ENCODE measurements around the gene LLGL2.

The LLGL2 gene

GRCh38 chr17:75553295-75554110 is 28.0 kb downstream of the LLGL2 start:
- DNase-seq = no peak

- DNase-seq = no peak
Observed at GRCh38 chr17:75555679-75556153, 30.2 kb downstream of the LLGL2 start.

- DNase-seq = no peak
Observed at GRCh38 chr17:75557075-75557851, 31.8 kb downstream of the LLGL2 start.

- no peak for DNase-seq
Observed at GRCh38 chr17:75557852-75558665, 32.6 kb downstream of the LLGL2 start.

- no peak for DNase-seq
Observed at GRCh38 chr17:75558666-75559530, 33.4 kb downstream of the LLGL2 start.

- no peak for DNase-seq
Observed at GRCh38 chr17:75559958-75560533, 34.5 kb downstream of the LLGL2 start.

GRCh38 chr17:75561927-75562603 is 36.6 kb downstream of the LLGL2 start:
- DNase-seq = no peak

GRCh38 chr17:75563063-75563758 is 37.7 kb downstream of the LLGL2 start:
- no peak for DNase-seq

GRCh38 chr17:75564195-75564594 is 38.7 kb downstream of the LLGL2 start:
- DNase-seq = no peak

- DNase-seq = no peak
Observed at GRCh38 chr17:75565066-75565465, 39.6 kb downstream of the LLGL2 start.

- DNase-seq = no peak
Observed at GRCh38 chr17:75565618-75566017, 40.1 kb downstream of the LLGL2 start.

GRCh38 chr17:75566416-75566815 is 40.9 kb downstream of the LLGL2 start:
- DNase-seq = no peak

- no peak for DNase-seq
Observed at GRCh38 chr17:75566834-75567233, 41.3 kb downstream of the LLGL2 start.

GRCh38 chr17:75568412-75569255 is 43.1 kb downstream of the LLGL2 start:
- DNase-seq = no peak

- no peak for DNase-seq
Observed at GRCh38 chr17:75570034-75570676, 44.7 kb downstream of the LLGL2 start.

- no peak for DNase-seq
Observed at GRCh38 chr17:75570772-75571171, 45.3 kb downstream of the LLGL2 start.

GRCh38 chr17:75571197-75571884 is 45.8 kb downstream of the LLGL2 start:
- DNase-seq = no peak

GRCh38 chr17:75571885-75572215 is 46.4 kb downstream of the LLGL2 start:
- no peak for DNase-seq

Data from NCI-H2227 treated with DMSO at 0.1 percent for 48 hours (cell line).